Measurements from ENCODE around the gene PNPLA5. TPM values are rescaled to one million over a fixed set of nuclear protein-coding genes. Genes with fewer than 3 reads are reported as not detected.
A peak's percentile ranks its signal among the peaks of the same experiment; 100 is the strongest.

The PNPLA5 gene
- total RNA-seq, 2 donors from 2014 or later: 0.68 to 0.73 TPM

GRCh38 chr22:43857367-43857766, 34.4 kb downstream of the PNPLA5 start:
- no peak for TF ChIP-seq CTCF (conservative IDR thresholded peaks at IDR 0.05)
- peaks cover 14% of the 10 kb centered on the region for H3K9me3 Mint-ChIP-seq
- no peak for DNase-seq
- H3K27me3 ChIP-seq (ENCODE audit: control insufficient read depth, insufficient read depth, low read length, poor library complexity, severe bottlenecking): no peaks in the 10 kb centered on the region
- no peak overlapping the region for H3K27ac ChIP-seq (ENCODE audit: low read depth, low read length)
- no peak overlapping the region for H3K9ac ChIP-seq (ENCODE audit: extremely low read depth, low read length, poor library complexity, severe bottlenecking)
- peaks cover 19% of the 10 kb centered on the region for H3K36me3 Mint-ChIP-seq (ENCODE audit: low read depth)
- H3K4me3 ChIP-seq (ENCODE audit: low read length): no peak overlapping the region
- H3K4me1 ChIP-seq (ENCODE audit: control insufficient read depth, insufficient read depth, low read length): peaks cover 6% of the 10 kb centered on the region
- H3K27me3 Mint-ChIP-seq (ENCODE audit: insufficient read depth): no peaks in the 10 kb centered on the region
- H3K27ac Mint-ChIP-seq: no peak overlapping the region
- no peak overlapping the region for H3K4me3 Mint-ChIP-seq
- H3K36me3 ChIP-seq (ENCODE audit: control insufficient read depth, insufficient read depth, low read length): no peaks in the 10 kb centered on the region
- H3K4me1 Mint-ChIP-seq: peaks cover 16% of the 10 kb centered on the region
- peaks cover 10% of the 10 kb centered on the region for H3K9me3 ChIP-seq (ENCODE audit: control insufficient read depth, low read length)

- Histone ChIP-seq H3K4me1 (ENCODE audit: control insufficient read depth, insufficient read depth, low read length) (no peaks in the 10 kb centered on the region), H3K36me3 (ENCODE audit: control insufficient read depth, insufficient read depth, low read length) (no peaks in the 10 kb centered on the region), H3K27ac (ENCODE audit: low read depth, low read length) (no peak overlapping the region), H3K4me3 (ENCODE audit: low read length) (no peak overlapping the region), H3K9ac (ENCODE audit: extremely low read depth, low read length, poor library complexity, severe bottlenecking) (no peak overlapping the region), H3K27me3 (ENCODE audit: control insufficient read depth, insufficient read depth, low read length, poor library complexity, severe bottlenecking) (no peaks in the 10 kb centered on the region), H3K9me3 (ENCODE audit: control insufficient read depth, low read length) (peaks cover 10% of the 10 kb centered on the region)
- no peak overlapping the region for H3K27ac Mint-ChIP-seq
- H3K27me3 Mint-ChIP-seq (ENCODE audit: insufficient read depth): no peaks in the 10 kb centered on the region
- H3K4me3 Mint-ChIP-seq: no peak overlapping the region
- peaks cover 21% of the 10 kb centered on the region for H3K36me3 Mint-ChIP-seq (ENCODE audit: low read depth)
- peaks cover 6% of the 10 kb centered on the region for H3K4me1 Mint-ChIP-seq
- peaks cover 14% of the 10 kb centered on the region for H3K9me3 Mint-ChIP-seq
- TF ChIP-seq CTCF (conservative IDR thresholded peaks at IDR 0.05): no peak
- WGBS, 2 experiments (ENCODE audit: insufficient coverage in 1 of 2, insufficient read length in 1 of 2): 95% methylated on average over 4 of the region's 4 CpGs; no CpG with 5 or more reads in 1 of the 2 experiments
- DNase-seq: no peak
Observed at GRCh38 chr22:43855431-43855830, 36.4 kb downstream of the PNPLA5 start.

- Histone ChIP-seq H3K4me3 (ENCODE audit: low read length) (no peak overlapping the region), H3K27me3 (ENCODE audit: control insufficient read depth, insufficient read depth, low read length, poor library complexity, severe bottlenecking) (no peaks in the 10 kb centered on the region), H3K9ac (ENCODE audit: extremely low read depth, low read length, poor library complexity, severe bottlenecking) (no peak overlapping the region), H3K36me3 (ENCODE audit: control insufficient read depth, insufficient read depth, low read length) (no peaks in the 10 kb centered on the region), H3K27ac (ENCODE audit: low read depth, low read length) (no peak overlapping the region), H3K9me3 (ENCODE audit: control insufficient read depth, low read length) (peaks cover 10% of the 10 kb centered on the region), H3K4me1 (ENCODE audit: control insufficient read depth, insufficient read depth, low read length) (no peaks in the 10 kb centered on the region)
- peak; percentile 20 for DNase-seq
- Mint-ChIP-seq H3K4me3 (no peak overlapping the region), H3K27me3 (ENCODE audit: insufficient read depth) (no peaks in the 10 kb centered on the region), H3K27ac (no peak overlapping the region), H3K36me3 (ENCODE audit: low read depth) (peaks cover 21% of the 10 kb centered on the region), H3K9me3 (peaks cover 14% of the 10 kb centered on the region), H3K4me1 (peaks cover 6% of the 10 kb centered on the region)
- TF ChIP-seq CTCF (conservative IDR thresholded peaks at IDR 0.05): no peak
- WGBS, 2 experiments (ENCODE audit: insufficient coverage in 1 of 2, insufficient read length in 1 of 2): 94 to 97% methylated on average over 12 to 13 of the region's 13 CpGs
Observed at GRCh38 chr22:43854786-43855271, 37.0 kb downstream of the PNPLA5 start.
